ENCODE results near the gene ARVCF.

ARVCF gene

DNA sequence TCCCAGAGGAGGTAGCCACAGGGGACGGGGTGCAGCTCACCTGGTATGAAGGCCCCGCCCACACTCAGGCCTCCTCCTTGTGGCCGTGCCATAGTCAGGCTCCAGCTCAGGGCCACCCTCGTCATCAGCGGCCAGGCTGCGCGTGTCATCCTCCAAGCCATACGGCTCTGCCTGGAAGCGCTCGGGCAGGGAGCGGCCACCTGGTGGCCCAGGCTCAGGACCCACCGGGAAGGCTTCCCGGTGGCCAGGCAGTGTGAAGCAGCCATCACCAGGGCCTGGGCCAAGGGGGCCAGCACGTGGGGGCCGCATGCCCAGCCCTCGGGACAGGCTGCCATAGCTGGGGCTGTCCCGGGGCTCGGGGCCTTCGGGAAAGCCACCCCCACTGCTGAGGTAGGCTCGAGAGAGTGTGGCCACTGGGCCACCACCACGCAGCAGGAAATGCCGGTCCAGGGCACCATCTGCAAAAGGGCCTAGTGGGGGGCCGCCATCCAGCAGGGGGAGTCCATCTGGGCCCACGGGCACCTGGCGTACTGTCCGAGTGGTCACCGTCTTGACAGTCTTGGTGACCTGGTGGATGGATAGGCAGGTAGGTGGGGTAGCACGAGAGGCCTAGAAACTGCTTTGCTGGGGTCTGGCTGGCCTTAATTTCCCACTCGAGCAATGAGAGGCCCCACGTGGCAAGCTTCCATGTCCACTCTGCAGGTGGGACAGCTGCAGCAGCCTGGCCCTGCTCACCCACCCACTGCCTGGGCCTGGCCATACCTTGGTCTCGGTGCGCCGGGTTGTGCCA lies 35.3 kb downstream of the ARVCF start:
- DNase-seq (ENCODE audit: insufficient read length, low spot score) (no peak), FAIRE-seq (no peak)
- TF ChIP-seq POLR2AphosphoS5 (IDR thresholded peaks at IDR 0.05; ENCODE audit: low read depth, low read length) (no peak), TAF1 (IDR thresholded peaks at IDR 0.05; ENCODE audit: low read depth, low read length) (no peak), SPI1 (IDR thresholded peaks at IDR 0.05; ENCODE audit: low read depth, low read length) (no peak), POLR2A (IDR thresholded peaks at IDR 0.05; ENCODE audit: low read depth, low read length) (no peak), POU2F2 (IDR thresholded peaks at IDR 0.05; ENCODE audit: low read depth, low read length) (no peak), PAX5 (IDR thresholded peaks at IDR 0.05; ENCODE audit: insufficient read depth, low read length, severe bottlenecking) (no peak)

DNA sequence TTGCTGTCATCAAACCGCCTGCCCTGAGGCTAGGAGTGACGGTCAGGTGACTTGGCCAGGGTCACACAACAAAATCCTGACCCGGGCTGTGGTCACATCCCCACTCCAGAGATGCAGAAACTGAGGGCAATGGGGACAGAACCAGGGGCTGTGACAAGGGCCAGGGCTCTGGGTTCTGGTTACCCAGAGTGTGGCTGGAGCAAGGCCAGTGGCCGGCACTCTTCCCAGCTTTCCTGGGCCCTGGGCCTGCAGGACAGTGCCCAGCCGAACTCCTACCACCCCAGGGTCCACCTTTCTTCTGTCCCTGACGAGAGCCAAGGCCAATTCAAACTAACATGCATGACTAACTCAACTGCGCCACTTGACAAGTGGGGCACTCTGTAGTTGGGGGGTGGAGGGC lies 35.9 kb downstream of the ARVCF start:
- no peak for DNase-seq (ENCODE audit: insufficient read length, low spot score)
- TF ChIP-seq POLR2A (IDR thresholded peaks at IDR 0.05; ENCODE audit: low read depth, low read length) (no peak), POU2F2 (IDR thresholded peaks at IDR 0.05; ENCODE audit: low read depth, low read length) (no peak), SPI1 (IDR thresholded peaks at IDR 0.05; ENCODE audit: low read depth, low read length) (no peak), TAF1 (IDR thresholded peaks at IDR 0.05; ENCODE audit: low read depth, low read length) (no peak), POLR2AphosphoS5 (IDR thresholded peaks at IDR 0.05; ENCODE audit: low read depth, low read length) (no peak), PAX5 (IDR thresholded peaks at IDR 0.05; ENCODE audit: insufficient read depth, low read length, severe bottlenecking) (no peak)
- no peak for FAIRE-seq

DNA sequence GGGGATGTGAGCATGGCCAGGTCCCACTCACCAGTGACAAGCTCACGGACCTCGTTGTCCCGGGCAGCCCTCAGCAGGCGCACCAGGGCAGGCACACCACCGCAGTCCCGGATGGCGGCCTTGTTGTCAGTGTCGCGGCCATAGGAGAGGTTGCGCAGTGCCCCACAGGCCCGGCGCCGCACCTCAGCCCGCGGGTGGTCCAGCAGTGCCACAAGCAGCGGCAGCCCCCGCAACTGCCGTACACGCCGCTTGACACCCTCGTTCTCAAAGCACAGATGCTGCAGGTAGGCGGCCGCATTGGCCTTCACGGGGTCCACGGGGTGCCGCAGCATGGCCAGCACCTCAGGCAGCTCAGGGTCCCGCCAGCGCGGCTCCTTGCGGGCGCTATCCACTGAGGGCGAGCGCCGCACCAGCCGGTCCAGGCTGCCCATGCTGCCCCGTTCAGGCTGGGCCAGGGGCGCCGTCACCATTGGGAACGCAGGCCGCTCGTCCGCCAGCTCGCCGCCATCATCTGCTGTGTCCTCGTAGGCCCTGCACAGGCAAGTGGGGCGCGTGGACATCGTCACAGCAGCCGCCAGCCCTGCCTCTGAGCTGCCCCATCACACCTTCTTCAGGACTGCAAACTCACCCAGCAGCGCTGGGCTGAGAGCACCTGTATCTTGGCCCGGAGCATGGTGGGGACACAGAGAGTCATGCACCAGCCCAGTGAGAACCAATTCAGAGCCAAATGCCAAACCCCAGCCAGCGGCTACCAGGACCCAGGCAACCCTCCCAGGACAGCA lies 36.7 kb downstream of the ARVCF start:
- FAIRE-seq (no peak), DNase-seq (ENCODE audit: insufficient read length, low spot score) (no peak)
- no peak for TF ChIP-seq TAF1 (IDR thresholded peaks at IDR 0.05; ENCODE audit: low read depth, low read length)
- TF ChIP-seq POLR2AphosphoS5 (IDR thresholded peaks at IDR 0.05; ENCODE audit: low read depth, low read length), result no peak

DNA sequence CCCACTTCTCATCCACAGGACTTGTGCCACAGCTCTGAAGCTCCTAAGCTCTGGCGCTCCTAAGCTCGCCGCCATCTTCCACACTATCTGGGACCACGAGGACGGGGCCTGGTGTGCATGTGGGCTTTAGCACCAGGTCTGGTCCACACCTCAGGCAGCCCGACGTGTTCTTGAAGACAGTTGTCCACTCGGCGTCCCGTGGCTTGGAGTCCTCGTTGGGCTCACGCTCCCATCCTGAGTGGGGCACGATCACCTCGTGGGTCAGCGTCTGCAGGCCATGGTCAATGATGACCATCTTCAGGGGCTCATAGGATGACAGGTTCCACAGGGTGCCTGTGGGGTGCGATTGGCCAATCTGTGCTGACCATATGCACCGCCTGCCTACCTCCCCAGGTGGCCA lies 37.9 kb downstream of the ARVCF start:
- no peak for TF ChIP-seq PAX5 (IDR thresholded peaks at IDR 0.05; ENCODE audit: insufficient read depth, low read length, severe bottlenecking)
- no peak for TF ChIP-seq POU2F2 (IDR thresholded peaks at IDR 0.05; ENCODE audit: low read depth, low read length)
- no peak for TF ChIP-seq POLR2A (IDR thresholded peaks at IDR 0.05; ENCODE audit: low read depth, low read length)
- TF ChIP-seq TAF1 (IDR thresholded peaks at IDR 0.05; ENCODE audit: low read depth, low read length), result no peak
- no peak for TF ChIP-seq POLR2AphosphoS5 (IDR thresholded peaks at IDR 0.05; ENCODE audit: low read depth, low read length)
- no peak for TF ChIP-seq SPI1 (IDR thresholded peaks at IDR 0.05; ENCODE audit: low read depth, low read length)
- DNase-seq (ENCODE audit: insufficient read length, low spot score), result no peak
- FAIRE-seq, result no peak

DNA sequence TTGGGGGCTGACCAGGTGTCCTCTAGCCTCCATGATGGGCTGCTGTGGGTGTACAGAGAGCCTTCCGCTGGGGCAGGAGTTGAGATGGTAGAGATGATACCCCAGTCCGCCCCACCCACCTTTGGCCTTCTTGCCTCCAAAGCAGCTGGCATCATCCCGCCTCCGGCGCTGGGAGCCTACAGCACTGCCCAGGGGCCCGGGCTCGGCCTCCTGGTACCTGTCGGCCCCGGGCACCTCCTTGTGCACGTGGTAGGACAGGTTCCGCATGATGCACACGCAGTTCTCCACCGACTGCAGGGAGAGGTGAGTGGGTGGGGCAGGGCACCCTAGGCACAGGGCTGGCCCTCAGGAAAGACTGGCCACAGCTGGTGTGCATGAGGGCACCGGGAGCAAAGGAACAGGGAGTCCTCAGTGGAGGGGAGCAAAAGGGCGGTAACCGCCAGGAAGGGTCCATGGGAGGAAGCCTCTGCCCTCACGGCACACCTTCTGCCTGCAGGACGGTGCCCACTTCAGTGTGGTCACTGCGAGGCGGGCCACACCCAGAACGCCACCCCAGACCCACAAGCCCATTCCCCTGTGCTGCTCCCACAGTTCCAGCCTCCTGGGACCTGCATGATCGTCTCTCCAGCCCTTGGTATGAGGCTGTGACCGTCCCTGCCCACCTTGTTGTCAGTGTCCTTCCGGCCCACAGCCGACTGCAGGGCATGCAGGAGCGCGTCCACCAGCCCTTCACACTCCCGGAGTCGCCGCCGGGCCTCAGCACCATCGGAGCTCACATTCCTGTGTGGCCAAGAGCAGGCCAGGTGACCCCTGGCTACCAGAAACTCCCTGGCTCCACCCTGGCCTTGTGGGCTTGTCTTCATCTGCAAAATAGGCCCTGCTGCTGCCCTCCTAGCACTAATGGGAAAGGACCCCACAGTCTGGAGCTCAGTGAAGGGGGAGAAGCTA lies 39.1 kb downstream of the ARVCF start:
- no peak for FAIRE-seq
- TF ChIP-seq POU2F2 (IDR thresholded peaks at IDR 0.05; ENCODE audit: low read depth, low read length) (no peak), SPI1 (IDR thresholded peaks at IDR 0.05; ENCODE audit: low read depth, low read length) (no peak), TAF1 (IDR thresholded peaks at IDR 0.05; ENCODE audit: low read depth, low read length) (no peak), POLR2AphosphoS5 (IDR thresholded peaks at IDR 0.05; ENCODE audit: low read depth, low read length) (no peak)
- DNase-seq (ENCODE audit: insufficient read length, low spot score), result no peak

DNA sequence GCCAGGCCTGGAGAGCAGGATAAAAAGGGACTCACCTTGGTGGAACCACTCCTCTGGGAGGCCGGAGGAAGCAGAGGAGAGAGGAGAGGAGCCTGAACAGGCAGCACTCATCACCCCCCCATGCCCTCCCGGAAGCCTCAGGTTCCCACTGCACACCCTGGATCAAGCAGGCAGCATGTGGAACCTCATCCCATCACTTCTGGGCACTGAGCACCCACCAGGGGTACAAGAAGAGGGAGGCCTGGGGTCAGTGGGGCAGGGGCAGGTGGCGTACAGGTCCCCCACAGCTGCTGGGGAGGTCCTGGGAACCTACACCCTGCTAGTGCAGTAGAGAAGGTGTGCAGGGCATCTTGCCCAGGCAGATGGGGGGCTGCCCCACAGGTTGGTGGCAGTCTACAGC lies 40.0 kb downstream of the ARVCF start:
- FAIRE-seq, result no peak
- no peak for DNase-seq (ENCODE audit: insufficient read length, low spot score)
- TF ChIP-seq POLR2AphosphoS5 (IDR thresholded peaks at IDR 0.05; ENCODE audit: low read depth, low read length), result no peak
- TF ChIP-seq PAX5 (IDR thresholded peaks at IDR 0.05; ENCODE audit: insufficient read depth, low read length, severe bottlenecking), result no peak
- no peak for TF ChIP-seq POU2F2 (IDR thresholded peaks at IDR 0.05; ENCODE audit: low read depth, low read length)
- no peak for TF ChIP-seq SPI1 (IDR thresholded peaks at IDR 0.05; ENCODE audit: low read depth, low read length)
- no peak for TF ChIP-seq TAF1 (IDR thresholded peaks at IDR 0.05; ENCODE audit: low read depth, low read length)
- no peak for TF ChIP-seq POLR2A (IDR thresholded peaks at IDR 0.05; ENCODE audit: low read depth, low read length)

DNA sequence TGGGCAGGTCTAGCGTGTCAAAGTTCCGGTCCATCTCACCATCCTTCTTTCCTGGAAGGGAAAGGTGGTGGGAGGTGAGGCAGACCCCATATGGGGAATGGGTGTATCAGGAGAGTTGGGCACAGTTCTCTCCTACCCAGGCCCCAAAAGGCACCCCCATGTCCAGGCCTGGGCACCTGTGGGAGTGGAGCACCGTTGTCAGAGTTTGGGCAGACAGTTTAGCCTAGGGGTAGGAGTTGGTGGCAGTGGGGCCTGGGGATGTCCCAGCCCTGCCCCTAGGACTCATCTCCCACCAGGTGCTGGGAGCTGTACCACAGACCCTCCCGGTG lies 41.0 kb downstream of the ARVCF start:
- FAIRE-seq (no peak), DNase-seq (ENCODE audit: insufficient read length, low spot score) (no peak)
- TF ChIP-seq TAF1 (IDR thresholded peaks at IDR 0.05; ENCODE audit: low read depth, low read length) (no peak), POLR2AphosphoS5 (IDR thresholded peaks at IDR 0.05; ENCODE audit: low read depth, low read length) (no peak), PAX5 (IDR thresholded peaks at IDR 0.05; ENCODE audit: insufficient read depth, low read length, severe bottlenecking) (no peak), POU2F2 (IDR thresholded peaks at IDR 0.05; ENCODE audit: low read depth, low read length) (no peak)

DNA sequence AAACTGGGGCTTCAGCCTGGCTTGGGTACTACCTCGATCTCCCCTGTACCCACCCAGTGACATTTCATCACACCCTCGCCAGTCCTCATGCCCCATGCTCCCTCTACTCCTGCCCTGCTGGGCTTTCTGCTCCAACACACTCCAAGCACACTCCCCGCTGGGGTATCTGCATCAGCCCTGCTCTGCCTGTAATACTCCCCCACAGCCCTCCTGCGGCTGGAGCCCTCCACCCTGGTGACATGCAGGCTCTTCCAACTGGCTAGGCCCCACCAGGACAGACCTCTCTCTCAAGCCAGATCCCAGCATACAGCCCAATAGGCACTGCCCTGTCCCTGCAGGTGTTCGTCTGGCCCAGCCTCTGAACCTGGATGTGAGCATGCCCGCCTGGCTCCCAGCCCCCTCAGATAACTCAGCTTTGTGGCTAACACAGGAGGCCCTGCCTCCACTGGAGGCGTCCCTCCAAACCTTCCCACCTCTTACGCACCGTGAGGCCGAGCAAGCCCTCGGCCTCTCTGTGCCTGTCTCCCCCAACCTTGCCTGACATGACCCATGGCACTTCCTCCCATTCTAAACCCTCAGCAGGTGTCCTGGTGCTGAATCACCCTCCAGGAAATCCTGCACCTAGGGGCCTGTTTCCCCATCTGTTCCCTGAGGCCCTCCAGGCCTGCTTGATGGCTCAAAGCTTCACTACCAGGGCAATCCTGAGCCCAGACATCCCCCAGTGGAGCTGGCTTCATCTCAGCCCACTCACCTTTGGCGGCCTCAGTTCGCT lies 41.5 kb downstream of the ARVCF start:
- FAIRE-seq (peak; percentile 52), DNase-seq (ENCODE audit: insufficient read length, low spot score) (no peak)
- TF ChIP-seq SPI1 (IDR thresholded peaks at IDR 0.05; ENCODE audit: low read depth, low read length) (peak; percentile 15; the same call in 1 of the 2 replicates), POLR2AphosphoS5 (IDR thresholded peaks at IDR 0.05; ENCODE audit: low read depth, low read length) (no peak)
